Measurements from ENCODE around the gene TOMM7. TPM values are rescaled to one million over a fixed set of nuclear protein-coding genes. Genes with fewer than 3 reads are reported as not detected.
"Not testable (repeated sequence)": the region's sequence is repeated elsewhere in the genome, so short reads cannot be mapped to it uniquely, and the experiment has no call there.

Gene TOMM7
- total RNA-seq, 4 donors from 2014 or later: 133 to 211 (median 177) TPM

- 41 to 48% methylated on average over 5 of the region's 5 CpGs for WGBS, 2 donors
These were observed 20.3 kb upstream of the TOMM7 start for GRCh38 chr7:22842973-22843372.

GRCh38 chr7:22842383-22842941 lies 19.8 kb upstream of the TOMM7 start:
- 33 to 42% methylated on average over 6 of the region's 6 CpGs for WGBS, 2 donors
- no peaks in the 10 kb centered on the region for H3K27me3 ChIP-seq
- no peaks in the 10 kb centered on the region for H3K9me3 ChIP-seq
- DNase-seq (ENCODE audit: low spot score in 2 of 2): no peak
- peaks cover 0 to 15% (median 6%) of the 10 kb centered on the region in 4 donors for H3K4me1 ChIP-seq
- no peak overlapping the region for H3K4me3 ChIP-seq
- peak overlapping the region; percentile 55 to 95 (median 76) for H3K27ac ChIP-seq
- H3K36me3 ChIP-seq: no peaks in the 10 kb centered on the region
- TF ChIP-seq, protein P1, sequence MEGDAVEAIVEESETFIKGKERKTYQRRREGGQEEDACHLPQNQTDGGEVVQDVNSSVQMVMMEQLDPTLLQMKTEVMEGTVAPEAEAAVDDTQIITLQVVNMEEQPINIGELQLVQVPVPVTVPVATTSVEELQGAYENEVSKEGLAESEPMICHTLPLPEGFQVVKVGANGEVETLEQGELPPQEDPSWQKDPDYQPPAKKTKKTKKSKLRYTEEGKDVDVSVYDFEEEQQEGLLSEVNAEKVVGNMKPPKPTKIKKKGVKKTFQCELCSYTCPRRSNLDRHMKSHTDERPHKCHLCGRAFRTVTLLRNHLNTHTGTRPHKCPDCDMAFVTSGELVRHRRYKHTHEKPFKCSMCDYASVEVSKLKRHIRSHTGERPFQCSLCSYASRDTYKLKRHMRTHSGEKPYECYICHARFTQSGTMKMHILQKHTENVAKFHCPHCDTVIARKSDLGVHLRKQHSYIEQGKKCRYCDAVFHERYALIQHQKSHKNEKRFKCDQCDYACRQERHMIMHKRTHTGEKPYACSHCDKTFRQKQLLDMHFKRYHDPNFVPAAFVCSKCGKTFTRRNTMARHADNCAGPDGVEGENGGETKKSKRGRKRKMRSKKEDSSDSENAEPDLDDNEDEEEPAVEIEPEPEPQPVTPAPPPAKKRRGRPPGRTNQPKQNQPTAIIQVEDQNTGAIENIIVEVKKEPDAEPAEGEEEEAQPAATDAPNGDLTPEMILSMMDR (IDR thresholded peaks at IDR 0.05): no peak
- peak in 1 of 2 donors; percentile 15 for TF ChIP-seq POLR2A (IDR thresholded peaks at IDR 0.05)
- peak in 1 of 2 donors; percentile 82 for TF ChIP-seq EP300 (IDR thresholded peaks at IDR 0.05)

More at GRCh38 chr7:22842973-22843372, 20.3 kb upstream of the TOMM7 start:
- peaks cover 0 to 15% (median 6%) of the 10 kb centered on the region in 4 donors for H3K4me1 ChIP-seq
- TF ChIP-seq EP300 (IDR thresholded peaks at IDR 0.05): no peak
- TF ChIP-seq, protein P1 (IDR thresholded peaks at IDR 0.05): no peak
- TF ChIP-seq POLR2A (IDR thresholded peaks at IDR 0.05): no peak
- no peaks in the 10 kb centered on the region for H3K9me3 ChIP-seq
- no peak for DNase-seq (ENCODE audit: low spot score in 2 of 2)
- H3K27me3 ChIP-seq: no peaks in the 10 kb centered on the region
- peak overlapping the region; percentile 55 to 95 (median 76) for H3K27ac ChIP-seq
- no peaks in the 10 kb centered on the region for H3K36me3 ChIP-seq
- H3K4me3 ChIP-seq: no peak overlapping the region

DNA sequence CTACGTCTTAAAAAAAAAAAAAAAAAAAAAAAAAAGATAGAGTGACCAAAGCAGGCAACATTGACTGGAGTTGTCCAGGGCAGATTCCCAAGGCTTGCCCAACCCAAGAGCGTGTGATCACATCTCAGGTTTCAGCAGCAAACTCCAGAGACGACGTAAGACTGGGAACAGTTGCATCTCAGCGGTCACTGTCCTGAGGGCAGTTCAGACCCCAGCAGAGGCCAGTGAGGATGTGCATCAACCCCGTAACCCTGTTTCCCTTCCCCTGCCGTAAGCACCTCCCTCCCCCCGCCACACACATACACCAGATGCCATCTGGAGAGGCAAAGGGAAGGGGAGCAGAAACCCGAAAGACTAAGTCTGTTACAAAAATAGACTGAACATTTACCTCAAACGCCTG lies 19.3 kb upstream of the TOMM7 start:
- TF ChIP-seq POLR2A (IDR thresholded peaks at IDR 0.05) (no peak), EP300 (IDR thresholded peaks at IDR 0.05) (no peak)
- TF ChIP-seq, protein P1 (IDR thresholded peaks at IDR 0.05): no peak
- Histone ChIP-seq H3K9me3 (no peaks in the 10 kb centered on the region), H3K27ac (peak overlapping the region; percentile 55 to 95 (median 76)), H3K36me3 (no peaks in the 10 kb centered on the region), H3K4me1 (peaks cover 0 to 15% (median 6%) of the 10 kb centered on the region in 4 donors), H3K4me3 (no peak overlapping the region), H3K27me3 (no peaks in the 10 kb centered on the region)
- WGBS, 2 donors: 55 to 60% methylated on average over 10 of the region's 10 CpGs
- DNase-seq (ENCODE audit: low spot score in 2 of 2): peak in 1 of 2 donors; percentile 54

GRCh38 chr7:22837308-22837707 lies 14.7 kb upstream of the TOMM7 start:
- peaks cover 0 to 22% (median 6%) of the 10 kb centered on the region in 4 donors for H3K4me1 ChIP-seq
- no peak overlapping the region for H3K4me3 ChIP-seq
- H3K36me3 ChIP-seq: no peaks in the 10 kb centered on the region
- no peak overlapping the region for H3K27ac ChIP-seq
- no peak for DNase-seq (ENCODE audit: low spot score in 2 of 2)
- H3K9me3 ChIP-seq: no peaks in the 10 kb centered on the region
- WGBS, 2 donors: 86 to 88% methylated on average over 6 of the region's 6 CpGs
- no peaks in the 10 kb centered on the region for H3K27me3 ChIP-seq
- TF ChIP-seq POLR2A (IDR thresholded peaks at IDR 0.05): no peak
- TF ChIP-seq EP300 (IDR thresholded peaks at IDR 0.05): no peak

DNA sequence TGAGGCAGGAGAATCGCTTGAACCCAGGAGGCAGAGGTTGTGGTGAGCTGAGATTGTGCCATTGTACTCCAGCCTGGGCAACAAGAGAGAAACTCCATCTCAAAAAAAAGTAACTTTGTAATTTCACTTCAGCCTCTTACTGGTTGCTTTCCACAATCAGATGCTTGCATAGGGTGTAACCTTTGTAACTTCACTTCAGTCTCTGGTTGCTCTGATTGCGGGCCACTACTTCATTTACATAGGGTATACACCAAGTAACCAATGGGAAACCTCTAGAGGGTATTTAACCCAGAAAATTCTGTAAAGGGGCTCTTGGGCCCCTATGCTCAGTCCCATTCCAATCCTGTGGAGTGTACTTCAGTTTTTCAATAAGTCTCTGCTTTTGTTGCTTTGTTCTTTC lies 13.9 kb upstream of the TOMM7 start:
- H3K36me3 ChIP-seq; H3K27ac ChIP-seq; DNase-seq (ENCODE audit: low spot score in 2 of 2); H3K27me3 ChIP-seq; H3K4me3 ChIP-seq; H3K9me3 ChIP-seq: not testable (repeated sequence)
- WGBS, 2 donors: 94 to 95% methylated on average over 2 of the region's 2 CpGs
- H3K4me1 ChIP-seq: peaks cover 0 to 17% (median 3%) of the 10 kb centered on the region in 4 donors

DNA sequence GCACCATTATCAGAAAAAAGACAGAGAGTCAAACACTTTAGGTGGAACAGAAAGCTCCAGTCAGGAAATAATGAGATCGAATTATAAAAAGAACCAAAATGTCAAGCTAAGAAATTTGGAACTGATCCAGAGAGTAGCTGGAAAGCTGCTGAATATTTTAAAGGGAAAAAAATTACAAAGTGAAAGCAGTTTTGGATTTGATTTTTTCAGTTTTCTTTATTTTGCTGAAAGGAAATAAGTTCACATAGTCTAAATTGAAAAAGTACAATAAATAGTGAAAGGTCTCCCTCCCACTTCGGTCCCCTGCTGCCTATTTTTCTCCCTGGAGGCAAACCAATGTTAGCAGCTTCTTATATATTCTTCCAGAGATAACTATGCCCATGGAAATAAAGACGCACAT lies 11.3 kb upstream of the TOMM7 start:
- no peaks in the 10 kb centered on the region for H3K9me3 ChIP-seq
- 12 to 14% methylated on average over 3 of the region's 3 CpGs for WGBS, 2 donors
- TF ChIP-seq POLR2A (IDR thresholded peaks at IDR 0.05) (no peak), EP300 (IDR thresholded peaks at IDR 0.05) (no peak)
- TF ChIP-seq, protein P1 (IDR thresholded peaks at IDR 0.05): no peak
- H3K4me1 ChIP-seq: peaks cover 0 to 17% (median 3%) of the 10 kb centered on the region in 4 donors
- H3K27me3 ChIP-seq: no peaks in the 10 kb centered on the region
- H3K4me3 ChIP-seq: peak overlapping the region in 1 of 4 donors; percentile 5
- H3K36me3 ChIP-seq: no peaks in the 10 kb centered on the region
- DNase-seq (ENCODE audit: low spot score in 2 of 2): no peak
- H3K27ac ChIP-seq: peak overlapping the region in 3 of 4 donors; percentile 6 to 86 (median 82)
